Activated CD4-positive, alpha-beta T cell treated with anti-CD3 and anti-CD28 coated beads, Interleukin-2, amount 10 ng/mL, durations not matched to agents 24 days and 14 days (primary cell): ENCODE results near the gene SYNGAP1. TPM values are rescaled to one million over a fixed set of nuclear protein-coding genes. Genes with fewer than 3 reads are reported as not detected.
A peak's percentile ranks its signal among the peaks of the same experiment; 100 is the strongest.
"Not testable (repeated sequence)": the region's sequence is repeated elsewhere in the genome, so short reads cannot be mapped to it uniquely, and the experiment has no call there.

Source experiments
- DNase-seq: peaks from one replicate; pipeline ENCODE4 v3.0.0; 2022
- H3K27ac Mint-ChIP-seq: one replicate; pipeline ENCODE4 v1.8.0; 2022; ENCODE audit warnings: mild to moderate bottlenecking, mixed read lengths
- H3K27me3 Mint-ChIP-seq: one replicate; pipeline ENCODE4 v1.8.0; 2022; ENCODE audit warnings: mixed read lengths
- H3K36me3 Mint-ChIP-seq: one replicate; pipeline ENCODE4 v1.8.0; 2022; ENCODE audit warnings: low read depth, mild to moderate bottlenecking, mixed read lengths
- H3K4me1 Mint-ChIP-seq: one replicate; pipeline ENCODE4 v1.8.0; 2021; ENCODE audit warnings: mixed read lengths
- H3K4me3 Mint-ChIP-seq: one replicate; pipeline ENCODE4 v1.8.0; 2022; ENCODE audit warnings: mild to moderate bottlenecking, moderate library complexity, mixed read lengths
- H3K9me3 Mint-ChIP-seq: one replicate; pipeline ENCODE4 v1.8.0; 2021; ENCODE audit warnings: mixed read lengths
- intact Hi-C: fragments of 100-400 bp; cut with micrococcal nuclease; formaldehyde crosslinking; loops from one replicate; pipeline ENCODE4 v1.15.1; 2023
- total RNA-seq: library from RNA; stranded (reverse); gene quantifications from 2 replicates; pipeline ENCODE4 v1.2.3, GENCODE V29; 2022

The SYNGAP1 gene
- 41.5 and 44.6 TPM in 2 replicates for total RNA-seq

- peak within 1 kb of the TSS; percentile 92 for H3K4me3 Mint-ChIP-seq
- H3K27me3 Mint-ChIP-seq, result peaks cover 1% of the 10 kb centered on the region
- peaks cover 73% of the 10 kb centered on the region for H3K4me1 Mint-ChIP-seq
- H3K9me3 Mint-ChIP-seq, result no peaks in the 10 kb centered on the region
- intact Hi-C loops, result loop anchor here (2.0 to 10.0 kb wide), 5 partner anchors 35 to 1245 kb away; partner anchors contain the start of genes AGPAT1, B3GALT4, ITPR3 and RNF5
- peak; percentile 80 for DNase-seq
- H3K36me3 Mint-ChIP-seq, result peaks cover 36% of the 10 kb centered on the region
- H3K27ac Mint-ChIP-seq, result peak within 1 kb of the TSS; percentile 96
Measured at GRCh38 chr6:33419580-33420490, at the start of gene SYNGAP1. SYNGAP1 (plus strand) TSS chr6:33420065; CDS start chr6:33420265, 200 bp downstream.

GRCh38 chr6:33371901-33372300, 48.0 kb upstream of the SYNGAP1 start:
- DNase-seq, H3K4me1 Mint-ChIP-seq, intact Hi-C loops, H3K9me3 Mint-ChIP-seq, H3K27ac Mint-ChIP-seq, H3K36me3 Mint-ChIP-seq, H3K4me3 Mint-ChIP-seq, H3K27me3 Mint-ChIP-seq: not testable (repeated sequence)

- Mint-ChIP-seq H3K4me3 (no peak overlapping the region), H3K27ac (no peak overlapping the region), H3K4me1 (peaks cover 3% of the 10 kb centered on the region), H3K9me3 (no peaks in the 10 kb centered on the region), H3K36me3 (no peaks in the 10 kb centered on the region), H3K27me3 (no peaks in the 10 kb centered on the region)
- intact Hi-C loops, result no loop called here
- no peak for DNase-seq
Measured at GRCh38 chr6:33372526-33373123, 47.2 kb upstream of the SYNGAP1 start.

- intact Hi-C loops, result no loop called here
- H3K36me3 Mint-ChIP-seq, result no peaks in the 10 kb centered on the region
- no peak overlapping the region for H3K27ac Mint-ChIP-seq
- H3K4me1 Mint-ChIP-seq, result peaks cover 3% of the 10 kb centered on the region
- H3K27me3 Mint-ChIP-seq, result no peaks in the 10 kb centered on the region
- no peak for DNase-seq
- H3K9me3 Mint-ChIP-seq, result no peaks in the 10 kb centered on the region
- H3K4me3 Mint-ChIP-seq, result no peak overlapping the region
Measured at GRCh38 chr6:33373960-33374910, 45.6 kb upstream of the SYNGAP1 start.

- Mint-ChIP-seq H3K36me3 (no peaks in the 10 kb centered on the region), H3K27me3 (no peaks in the 10 kb centered on the region), H3K9me3 (no peaks in the 10 kb centered on the region), H3K27ac (no peak overlapping the region), H3K4me3 (no peak overlapping the region), H3K4me1 (peaks cover 3% of the 10 kb centered on the region)
- no peak for DNase-seq
- intact Hi-C loops, result no loop called here
Measured at GRCh38 chr6:33375143-33375671, 44.7 kb upstream of the SYNGAP1 start.

- Mint-ChIP-seq H3K4me3 (no peak overlapping the region), H3K27ac (no peak overlapping the region), H3K4me1 (peaks cover 3% of the 10 kb centered on the region), H3K36me3 (no peaks in the 10 kb centered on the region), H3K9me3 (no peaks in the 10 kb centered on the region), H3K27me3 (peaks cover 5% of the 10 kb centered on the region)
- intact Hi-C loops, result no loop called here
- DNase-seq, result no peak
Measured at GRCh38 chr6:33377171-33377570, 42.7 kb upstream of the SYNGAP1 start.

- H3K36me3 Mint-ChIP-seq, H3K27me3 Mint-ChIP-seq, H3K4me3 Mint-ChIP-seq, DNase-seq, H3K27ac Mint-ChIP-seq, intact Hi-C loops, H3K4me1 Mint-ChIP-seq, H3K9me3 Mint-ChIP-seq: not testable (repeated sequence)
Measured at GRCh38 chr6:33379184-33379583, 40.7 kb upstream of the SYNGAP1 start.

GRCh38 chr6:33380272-33380981, 39.4 kb upstream of the SYNGAP1 start:
- intact Hi-C loops, result no loop called here
- Mint-ChIP-seq H3K4me3 (no peak overlapping the region), H3K27me3 (peaks cover 5% of the 10 kb centered on the region)

GRCh38 chr6:33383427-33384185, 36.3 kb upstream of the SYNGAP1 start:
- H3K36me3 Mint-ChIP-seq, result no peaks in the 10 kb centered on the region
- no peak for DNase-seq
- intact Hi-C loops, result no loop called here

More at GRCh38 chr6:33380272-33380981, 39.4 kb upstream of the SYNGAP1 start:
- Mint-ChIP-seq H3K27ac (no peak overlapping the region), H3K4me1 (no peaks in the 10 kb centered on the region), H3K36me3 (no peaks in the 10 kb centered on the region), H3K9me3 (no peaks in the 10 kb centered on the region)
- no peak for DNase-seq

GRCh38 chr6:33384581-33385020, 35.3 kb upstream of the SYNGAP1 start:
- Mint-ChIP-seq H3K36me3 (no peaks in the 10 kb centered on the region), H3K27ac (no peak overlapping the region), H3K4me3 (no peak overlapping the region), H3K9me3 (no peaks in the 10 kb centered on the region), H3K27me3 (peaks cover 5% of the 10 kb centered on the region), H3K4me1 (no peaks in the 10 kb centered on the region)
- intact Hi-C loops, result no loop called here
- no peak for DNase-seq

More at GRCh38 chr6:33383427-33384185, 36.3 kb upstream of the SYNGAP1 start:
- Mint-ChIP-seq H3K4me1 (no peaks in the 10 kb centered on the region), H3K9me3 (no peaks in the 10 kb centered on the region), H3K27me3 (peaks cover 5% of the 10 kb centered on the region), H3K4me3 (no peak overlapping the region), H3K27ac (no peak overlapping the region)

- no peak for DNase-seq
- intact Hi-C loops, result no loop called here
- peaks cover 34% of the 10 kb centered on the region for H3K4me1 Mint-ChIP-seq
- H3K9me3 Mint-ChIP-seq, result no peaks in the 10 kb centered on the region
- H3K4me3 Mint-ChIP-seq, result no peak overlapping the region
- H3K36me3 Mint-ChIP-seq, result peaks cover 19% of the 10 kb centered on the region
- peaks cover 2% of the 10 kb centered on the region for H3K27me3 Mint-ChIP-seq
- H3K27ac Mint-ChIP-seq, result peak overlapping the region; percentile 97
Measured at GRCh38 chr6:33390173-33390572, 29.7 kb upstream of the SYNGAP1 start.

GRCh38 chr6:33390767-33391277, 29.0 kb upstream of the SYNGAP1 start:
- no peak for DNase-seq

More at GRCh38 chr6:33390767-33391277, 29.0 kb upstream of the SYNGAP1 start:
- Mint-ChIP-seq H3K27me3 (peaks cover 2% of the 10 kb centered on the region), H3K4me1 (peaks cover 38% of the 10 kb centered on the region), H3K9me3 (no peaks in the 10 kb centered on the region), H3K36me3 (peaks cover 20% of the 10 kb centered on the region), H3K4me3 (peak overlapping the region; percentile 89), H3K27ac (peak overlapping the region; percentile 97)
- intact Hi-C loops, result loop anchor here (1.0 kb wide), 6 partner anchors 19 to 230 kb away; partner anchors contain the start of genes ITPR3, TAPBP and ZBTB9
